BE2C (cell line): ENCODE measurements around the gene PATE3. TPM values are rescaled to one million over a fixed set of nuclear protein-coding genes. Genes with fewer than 3 reads are reported as not detected.

Experiments used
- DNase-seq: peaks from one replicate; pipeline ENCODE4 v3.0.0-alpha.2; 2020
- H3K27me3 ChIP-seq: fragments of 250-450 bp; sonication (Bioruptor Pico); 2 replicates; pipeline ENCODE4 v1.5.1; 2020; ENCODE audit warnings: mild to moderate bottlenecking
- H3K36me3 ChIP-seq: fragments of 250-450 bp; sonication (Bioruptor Pico); 2 replicates; pipeline ENCODE4 v1.5.1; 2020; ENCODE audit warnings: mild to moderate bottlenecking
- H3K4me1 ChIP-seq: fragments of 250-450 bp; sonication (Bioruptor Pico); 2 replicates; pipeline ENCODE4 v1.5.1; 2020
- H3K4me3 ChIP-seq: 2 replicates; pipeline ENCODE4 v1.5.1; 2011; ENCODE audit warnings: low read depth, low read length
- H3K9me3 ChIP-seq: fragments of 250-450 bp; sonication (Bioruptor Pico); 2 replicates; pipeline ENCODE4 v1.5.1; 2020
- polyA plus RNA-seq: library from polyadenylated mRNA; unstranded; fragments of >200 nt; gene quantifications from one replicate; pipeline ENCODE4 v1.2.1, GENCODE V29; 2012; ENCODE audit warnings: low read depth, missing spikeins; ENCODE audit not compliant: insufficient read length, insufficient read depth
- TF ChIP-seq, protein P1 (sequence below): IDR thresholded peaks from 2 replicates; pipeline ENCODE4 v1.5.1; 2012; ENCODE audit warnings: mild to moderate bottlenecking, low read depth, low read length

PATE3 gene, protein sequence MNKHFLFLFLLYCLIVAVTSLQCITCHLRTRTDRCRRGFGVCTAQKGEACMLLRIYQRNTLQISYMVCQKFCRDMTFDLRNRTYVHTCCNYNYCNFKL
- polyA plus RNA-seq = not detected

DNA sequence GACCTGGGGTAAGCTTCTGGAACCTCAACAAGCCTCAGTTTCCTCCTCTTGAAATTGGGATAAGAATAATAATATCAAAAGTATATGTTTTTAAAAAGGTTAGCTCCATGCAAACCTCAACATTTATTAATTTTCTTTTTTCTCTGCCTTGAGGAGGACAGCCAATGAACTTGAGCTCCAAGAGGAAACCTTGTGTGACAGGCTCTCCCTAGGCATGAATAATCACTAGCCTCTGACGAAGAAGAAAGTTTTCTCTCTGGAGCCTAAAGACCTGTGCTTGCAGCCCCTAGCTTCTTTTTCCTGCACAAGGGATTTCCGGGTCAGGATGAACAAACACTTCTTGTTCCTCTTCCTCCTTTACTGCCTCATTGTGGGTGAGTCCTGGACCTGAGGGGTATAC is at the start of gene PATE3:
TSS of gene PATE3 (plus strand) at position 301 of the 400 bp plus-strand sequence. CDS start at position 326, 25 bp downstream.
- Histone ChIP-seq H3K36me3 (no peaks in the 10 kb centered on the region), H3K4me3 (no peak within 1 kb of the TSS), H3K27me3 (no peaks in the 10 kb centered on the region), H3K9me3 (no peaks in the 10 kb centered on the region), H3K4me1 (no peaks in the 10 kb centered on the region)
- TF ChIP-seq, protein P1, sequence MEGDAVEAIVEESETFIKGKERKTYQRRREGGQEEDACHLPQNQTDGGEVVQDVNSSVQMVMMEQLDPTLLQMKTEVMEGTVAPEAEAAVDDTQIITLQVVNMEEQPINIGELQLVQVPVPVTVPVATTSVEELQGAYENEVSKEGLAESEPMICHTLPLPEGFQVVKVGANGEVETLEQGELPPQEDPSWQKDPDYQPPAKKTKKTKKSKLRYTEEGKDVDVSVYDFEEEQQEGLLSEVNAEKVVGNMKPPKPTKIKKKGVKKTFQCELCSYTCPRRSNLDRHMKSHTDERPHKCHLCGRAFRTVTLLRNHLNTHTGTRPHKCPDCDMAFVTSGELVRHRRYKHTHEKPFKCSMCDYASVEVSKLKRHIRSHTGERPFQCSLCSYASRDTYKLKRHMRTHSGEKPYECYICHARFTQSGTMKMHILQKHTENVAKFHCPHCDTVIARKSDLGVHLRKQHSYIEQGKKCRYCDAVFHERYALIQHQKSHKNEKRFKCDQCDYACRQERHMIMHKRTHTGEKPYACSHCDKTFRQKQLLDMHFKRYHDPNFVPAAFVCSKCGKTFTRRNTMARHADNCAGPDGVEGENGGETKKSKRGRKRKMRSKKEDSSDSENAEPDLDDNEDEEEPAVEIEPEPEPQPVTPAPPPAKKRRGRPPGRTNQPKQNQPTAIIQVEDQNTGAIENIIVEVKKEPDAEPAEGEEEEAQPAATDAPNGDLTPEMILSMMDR = no peak
- DNase-seq = no peak

DNA sequence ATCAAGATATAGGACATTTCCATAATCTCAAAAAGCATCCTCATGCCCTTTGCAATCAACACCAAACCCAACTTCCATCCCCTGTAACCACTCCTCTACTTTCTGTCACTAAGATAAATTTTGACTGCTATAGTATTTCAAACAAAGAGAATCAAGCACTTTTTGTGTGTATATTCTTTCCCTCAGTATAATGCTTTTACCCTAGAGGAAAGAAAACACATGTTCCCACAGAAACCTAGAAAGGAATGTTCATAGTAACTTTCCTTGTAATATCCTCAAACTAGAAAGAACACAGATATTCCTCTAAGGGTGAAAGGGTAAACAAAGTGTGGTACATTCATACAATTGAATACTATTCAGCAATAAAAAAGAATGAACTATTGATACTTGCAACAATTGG is 47.3 kb upstream of the PATE3 start:
- H3K4me3 ChIP-seq = no peak overlapping the region
- H3K36me3 ChIP-seq = no peaks in the 10 kb centered on the region
- TF ChIP-seq, protein P1 = no peak
- H3K27me3 ChIP-seq = peaks cover 30% of the 10 kb centered on the region; the same call in 1 of the 2 replicates
- no peaks in the 10 kb centered on the region for H3K4me1 ChIP-seq
- H3K9me3 ChIP-seq = no peaks in the 10 kb centered on the region
- no peak for DNase-seq

DNA sequence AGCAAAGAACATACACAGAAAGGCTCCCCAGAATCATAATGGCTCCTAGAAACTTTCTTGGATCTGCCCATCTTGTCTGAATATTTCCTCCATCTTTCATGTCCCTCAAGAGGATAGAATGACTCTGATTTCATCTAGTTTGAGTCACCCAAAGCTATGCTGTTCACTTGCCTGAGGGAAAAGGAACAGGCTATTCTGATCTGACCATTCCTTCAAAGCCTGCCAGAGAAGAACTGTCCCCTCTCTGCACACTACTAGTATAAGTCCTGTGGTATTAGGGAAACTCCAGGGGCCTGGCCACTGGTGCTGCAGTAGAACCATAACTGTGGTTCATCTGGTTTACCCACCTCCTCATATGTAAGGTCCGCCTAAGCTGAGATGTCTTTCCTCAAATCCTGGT is 44.2 kb upstream of the PATE3 start:
- no peaks in the 10 kb centered on the region for H3K9me3 ChIP-seq
- peaks cover 30% of the 10 kb centered on the region; the same call in 1 of the 2 replicates for H3K27me3 ChIP-seq
- TF ChIP-seq, protein P1 = no peak
- no peak overlapping the region for H3K4me3 ChIP-seq
- no peak for DNase-seq
- no peaks in the 10 kb centered on the region for H3K4me1 ChIP-seq
- no peaks in the 10 kb centered on the region for H3K36me3 ChIP-seq

DNA sequence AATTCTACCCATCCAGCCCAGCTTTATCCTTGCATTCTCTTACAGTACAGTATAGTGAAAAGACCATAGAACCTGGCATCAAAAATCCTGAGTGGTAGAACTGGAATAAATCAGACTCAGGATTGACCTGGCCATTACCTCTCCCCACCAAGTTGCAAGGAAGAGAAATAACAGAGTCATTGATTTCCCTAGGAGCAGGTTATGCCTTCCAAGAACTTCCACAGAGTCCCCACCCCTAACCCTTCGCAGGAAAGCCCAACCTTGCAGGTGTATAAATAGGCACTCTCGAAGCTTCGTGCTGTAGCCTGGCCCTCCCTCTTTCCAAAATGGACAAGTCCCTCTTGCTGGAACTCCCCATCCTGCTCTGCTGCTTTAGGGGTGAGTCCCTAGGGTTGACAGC is 41.9 kb upstream of the PATE3 start, which contains the start of gene PATE1:
TSS of gene PATE1 (plus strand) at position 301 of the 400 bp plus-strand sequence. CDS start at position 327, 26 bp downstream.
- H3K4me1 ChIP-seq = no peaks in the 10 kb centered on the region
- no peak for DNase-seq
- TF ChIP-seq, protein P1 = no peak
- no peak within 1 kb of the TSS for H3K4me3 ChIP-seq
- H3K36me3 ChIP-seq = no peaks in the 10 kb centered on the region
- H3K9me3 ChIP-seq = no peaks in the 10 kb centered on the region
- peaks cover 24% of the 10 kb centered on the region; the same call in 1 of the 2 replicates for H3K27me3 ChIP-seq

DNA sequence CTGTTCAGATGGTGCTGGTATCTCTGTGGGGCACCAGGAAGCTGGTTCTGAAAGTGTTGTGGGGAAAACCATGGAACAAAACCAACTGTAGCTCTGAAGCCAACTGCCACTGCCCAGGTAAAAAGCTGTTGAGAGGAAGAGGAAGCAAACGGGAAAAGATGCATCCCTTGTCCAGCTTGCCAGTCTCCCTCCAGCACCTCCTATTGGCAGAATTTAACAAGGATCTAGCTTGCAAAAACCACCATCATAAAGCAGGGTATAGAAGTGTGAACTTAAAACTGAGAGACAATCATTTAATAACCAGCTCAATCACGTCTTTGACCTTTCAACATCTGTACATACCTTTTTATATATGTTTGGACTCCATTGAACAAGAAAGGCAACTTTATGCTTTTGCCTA is 37.3 kb upstream of the PATE3 start:
- TF ChIP-seq, protein P1 = peak; percentile 28; the same call in 1 of the 2 replicates
- DNase-seq = no peak
- Histone ChIP-seq H3K4me3 (no peak overlapping the region), H3K4me1 (no peaks in the 10 kb centered on the region), H3K27me3 (peaks cover 30% of the 10 kb centered on the region), H3K9me3 (no peaks in the 10 kb centered on the region), H3K36me3 (no peaks in the 10 kb centered on the region)

DNA sequence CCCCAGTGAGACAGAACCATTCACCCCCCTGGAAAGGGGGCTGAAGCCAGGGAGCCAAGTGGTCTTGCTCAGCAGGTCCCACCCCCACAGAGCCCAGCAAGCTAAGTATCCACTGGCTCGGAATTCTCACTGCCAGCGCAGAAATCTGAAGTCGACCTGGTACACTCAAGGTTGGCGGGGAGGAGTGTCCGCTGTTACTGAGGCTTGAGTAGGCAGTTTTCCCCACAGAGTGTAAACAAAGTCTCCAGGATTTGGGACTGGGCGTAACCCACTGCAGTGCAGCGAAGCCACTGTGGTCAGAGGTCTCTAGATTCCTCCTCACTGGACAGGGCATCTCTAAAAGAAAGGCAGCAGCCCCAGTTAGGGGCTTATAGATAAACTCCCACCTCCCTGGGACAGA is 31.9 kb upstream of the PATE3 start:
- no peaks in the 10 kb centered on the region for H3K36me3 ChIP-seq
- H3K27me3 ChIP-seq = peaks cover 41% of the 10 kb centered on the region
- no peak for DNase-seq
- no peak overlapping the region for H3K4me3 ChIP-seq
- H3K9me3 ChIP-seq = no peaks in the 10 kb centered on the region
- no peaks in the 10 kb centered on the region for H3K4me1 ChIP-seq
- TF ChIP-seq, protein P1 = no peak
